GM18498 (cell line): ENCODE measurements around the gene GNAS-AS1.

Source experiments
- ATAC-seq: cut with Tn5 transposase; IDR thresholded peaks from one replicate; pipeline ENCODE4 v1.9.1; 2021; ENCODE audit warnings: mild to moderate bottlenecking, moderate library complexity; ENCODE audit not compliant: unreplicated experiment

GNAS-AS1 gene

GRCh38 chr20:58864346-58864745 is 13.6 kb upstream of the GNAS-AS1 start:
- ATAC-seq = no peak

GRCh38 chr20:58863044-58863790 is 12.5 kb upstream of the GNAS-AS1 start:
- ATAC-seq = no peak

- no peak for ATAC-seq
These were observed 5.0 kb upstream of the GNAS-AS1 start for GRCh38 chr20:58855506-58856389.

GRCh38 chr20:58854638-58855471 is 4.2 kb upstream of the GNAS-AS1 start:
- no peak for ATAC-seq

- no peak for ATAC-seq
These were observed 3.4 kb upstream of the GNAS-AS1 start for GRCh38 chr20:58853976-58854637.

GRCh38 chr20:58853466-58853865 is 2.8 kb upstream of the GNAS-AS1 start:
- ATAC-seq = no peak

- no peak for ATAC-seq
These were observed 2.0 kb upstream of the GNAS-AS1 start, which contains the start of gene GNAS for GRCh38 chr20:58852543-58853271. GNAS (plus strand) TSS chr20:58852716.

- no peak for ATAC-seq
These were observed 1.3 kb upstream of the GNAS-AS1 start for GRCh38 chr20:58851969-58852458.

GRCh38 chr20:58851221-58851968 is 693 bp upstream of the GNAS-AS1 start:
- ATAC-seq = no peak

- no peak for ATAC-seq
These were observed 3.2 kb downstream of the GNAS-AS1 start for GRCh38 chr20:58847463-58847862.

GRCh38 chr20:58845706-58846105 is 5.0 kb downstream of the GNAS-AS1 start:
- no peak for ATAC-seq

- no peak for ATAC-seq
These were observed 7.6 kb downstream of the GNAS-AS1 start for GRCh38 chr20:58843128-58843556.

GRCh38 chr20:58842276-58842675 is 8.4 kb downstream of the GNAS-AS1 start:
- no peak for ATAC-seq

GRCh38 chr20:58841539-58842264 is 9.0 kb downstream of the GNAS-AS1 start:
- no peak for ATAC-seq

- no peak for ATAC-seq
These were observed 9.7 kb downstream of the GNAS-AS1 start for GRCh38 chr20:58840816-58841538.

GRCh38 chr20:58839991-58840747 is 10.5 kb downstream of the GNAS-AS1 start:
- ATAC-seq = no peak

- ATAC-seq = no peak
These were observed 11.2 kb downstream of the GNAS-AS1 start for GRCh38 chr20:58839474-58839874.
